OCI-LY3 (cell line): ENCODE data around the gene ERC2.

ENCODE experiments used
- H2AFZ ChIP-seq: fragments of 200-600, 300-600 bp; shearing (Covaris generic); 2 replicates; pipeline ENCODE4 v1.6.0; 2014; ENCODE audit warnings: antibody characterized with exemption, low read depth, low read length
- H3K27ac ChIP-seq: fragments of 200-600, 300-600 bp; sonication (generic); 2 replicates; pipeline ENCODE4 v1.5.1; 2014; ENCODE audit warnings: mild to moderate bottlenecking, low read length, moderate library complexity, mixed read lengths
- H3K27me3 ChIP-seq: fragments of 200-600, 300-600 bp; sonication (generic); 2 replicates; pipeline ENCODE4 v1.6.1; 2014; ENCODE audit warnings: low read depth, low read length, mixed read lengths
- H3K36me3 ChIP-seq: fragments of 200-600, 300-600 bp; sonication (generic); replicated peaks from 2 replicates; pipeline ENCODE3; 2014; ENCODE audit warnings: low read depth, low read length, mixed read lengths
- H3K4me1 ChIP-seq: fragments of 300-600, 200-600 bp; sonication (generic); 2 replicates; pipeline ENCODE4 v1.6.1; 2014; ENCODE audit warnings: low read length, mixed read lengths
- H3K4me2 ChIP-seq: fragments of 200-600, 300-600 bp; sonication (generic); 2 replicates; pipeline ENCODE4 v1.6.1; 2014; ENCODE audit warnings: low read length, mixed read lengths
- H3K4me3 ChIP-seq: fragments of 300-600, 200-600 bp; sonication (generic); 2 replicates; pipeline ENCODE4 v1.5.1; 2014; ENCODE audit warnings: antibody characterized with exemption, mild to moderate bottlenecking, low read length, moderate library complexity
- H3K79me2 ChIP-seq: fragments of 300-600, 200-600 bp; shearing (Covaris generic); 2 replicates; pipeline ENCODE4 v1.6.1; 2014; ENCODE audit warnings: mild to moderate bottlenecking, low read length, mixed read lengths
- H3K9ac ChIP-seq: fragments of 300-600, 200-600 bp; shearing (Covaris generic); 2 replicates; pipeline ENCODE4 v1.6.0; 2014; ENCODE audit warnings: mild to moderate bottlenecking, low read length, moderate library complexity
- H3K9me3 ChIP-seq: fragments of 200-600, 300-600 bp; shearing (Covaris generic); 2 replicates; pipeline ENCODE4 v1.6.1; 2014; ENCODE audit warnings: low read length, mixed read lengths; ENCODE audit not compliant: insufficient read depth
- H4K20me1 ChIP-seq: fragments of 200-600, 300-600 bp; sonication (generic); 2 replicates; pipeline ENCODE4 v1.6.1; 2016; ENCODE audit warnings: low read length, mixed read lengths; ENCODE audit not compliant: insufficient read depth
- EZH2phosphoT487 ChIP-seq: fragments of 200-600 bp; shearing (Covaris generic); IDR thresholded peaks from 2 replicates; pipeline ENCODE4 v1.6.1; 2018; ENCODE audit warnings: antibody characterized with exemption, mixed run types, low read depth
- TF ChIP-seq, protein P1 (sequence below): fragments of 200-600, 300-600 bp; sonication (generic); IDR thresholded peaks from 2 replicates; pipeline ENCODE4 v1.5.1; 2014; ENCODE audit warnings: antibody characterized with exemption, low read length, low read depth

ERC2 gene

DNA sequence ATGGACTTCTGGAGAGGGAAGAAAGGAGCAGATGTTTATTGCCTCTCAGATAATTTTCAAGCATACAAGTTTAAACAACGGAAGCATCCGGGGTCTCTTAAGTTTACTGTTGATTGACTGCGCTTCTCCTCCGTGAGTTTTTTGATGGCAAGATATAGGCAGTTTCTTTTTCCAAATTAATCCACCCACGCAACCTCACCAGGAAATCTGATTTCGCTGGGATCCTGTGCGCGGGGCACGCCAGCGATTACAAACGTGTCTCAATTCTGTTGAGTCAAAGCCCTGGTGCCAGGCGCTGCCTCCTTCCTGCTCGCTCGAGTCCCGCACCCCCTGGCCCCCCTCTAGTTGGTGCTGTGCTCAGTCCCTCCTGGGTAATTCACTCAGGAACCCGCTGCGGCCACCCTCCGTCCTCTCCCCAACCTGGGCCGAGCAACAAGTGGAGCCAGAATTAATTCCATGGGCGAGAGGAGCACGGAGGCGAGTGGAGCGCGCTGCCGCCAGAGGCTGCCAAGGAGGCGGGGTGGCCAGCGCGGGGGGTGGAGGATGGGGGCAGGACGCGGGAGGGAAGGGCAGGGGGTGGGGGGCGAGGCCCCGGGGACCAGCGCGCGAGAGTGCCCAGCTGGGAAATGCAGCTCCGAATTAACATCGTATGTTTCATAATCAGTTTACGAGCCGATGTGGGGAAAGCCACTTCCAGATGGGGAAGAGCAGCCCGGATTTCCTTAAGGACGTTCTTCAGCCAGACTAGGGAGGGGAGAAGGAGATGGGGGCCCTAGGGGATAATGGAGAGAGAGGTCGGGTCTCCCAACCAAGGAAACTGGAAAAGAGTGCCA lies 987.1 kb downstream of the ERC2 start:
- Histone ChIP-seq H4K20me1 (no peaks in the 10 kb centered on the region), H3K27ac (no peak overlapping the region), H3K79me2 (no peaks in the 10 kb centered on the region), H3K9me3 (no peaks in the 10 kb centered on the region), H2AFZ (no peak overlapping the region), H3K4me2 (no peak overlapping the region), H3K4me3 (no peak overlapping the region), H3K9ac (no peak overlapping the region), H3K36me3 (no peaks in the 10 kb centered on the region), H3K27me3 (peaks cover 16% of the 10 kb centered on the region), H3K4me1 (0 out of 2 replicates have a peak, but pooled peaks cover 9% of the 10 kb centered on the region)
- TF ChIP-seq, protein P1, sequence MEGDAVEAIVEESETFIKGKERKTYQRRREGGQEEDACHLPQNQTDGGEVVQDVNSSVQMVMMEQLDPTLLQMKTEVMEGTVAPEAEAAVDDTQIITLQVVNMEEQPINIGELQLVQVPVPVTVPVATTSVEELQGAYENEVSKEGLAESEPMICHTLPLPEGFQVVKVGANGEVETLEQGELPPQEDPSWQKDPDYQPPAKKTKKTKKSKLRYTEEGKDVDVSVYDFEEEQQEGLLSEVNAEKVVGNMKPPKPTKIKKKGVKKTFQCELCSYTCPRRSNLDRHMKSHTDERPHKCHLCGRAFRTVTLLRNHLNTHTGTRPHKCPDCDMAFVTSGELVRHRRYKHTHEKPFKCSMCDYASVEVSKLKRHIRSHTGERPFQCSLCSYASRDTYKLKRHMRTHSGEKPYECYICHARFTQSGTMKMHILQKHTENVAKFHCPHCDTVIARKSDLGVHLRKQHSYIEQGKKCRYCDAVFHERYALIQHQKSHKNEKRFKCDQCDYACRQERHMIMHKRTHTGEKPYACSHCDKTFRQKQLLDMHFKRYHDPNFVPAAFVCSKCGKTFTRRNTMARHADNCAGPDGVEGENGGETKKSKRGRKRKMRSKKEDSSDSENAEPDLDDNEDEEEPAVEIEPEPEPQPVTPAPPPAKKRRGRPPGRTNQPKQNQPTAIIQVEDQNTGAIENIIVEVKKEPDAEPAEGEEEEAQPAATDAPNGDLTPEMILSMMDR: no peak
- TF ChIP-seq EZH2phosphoT487: no peak

DNA sequence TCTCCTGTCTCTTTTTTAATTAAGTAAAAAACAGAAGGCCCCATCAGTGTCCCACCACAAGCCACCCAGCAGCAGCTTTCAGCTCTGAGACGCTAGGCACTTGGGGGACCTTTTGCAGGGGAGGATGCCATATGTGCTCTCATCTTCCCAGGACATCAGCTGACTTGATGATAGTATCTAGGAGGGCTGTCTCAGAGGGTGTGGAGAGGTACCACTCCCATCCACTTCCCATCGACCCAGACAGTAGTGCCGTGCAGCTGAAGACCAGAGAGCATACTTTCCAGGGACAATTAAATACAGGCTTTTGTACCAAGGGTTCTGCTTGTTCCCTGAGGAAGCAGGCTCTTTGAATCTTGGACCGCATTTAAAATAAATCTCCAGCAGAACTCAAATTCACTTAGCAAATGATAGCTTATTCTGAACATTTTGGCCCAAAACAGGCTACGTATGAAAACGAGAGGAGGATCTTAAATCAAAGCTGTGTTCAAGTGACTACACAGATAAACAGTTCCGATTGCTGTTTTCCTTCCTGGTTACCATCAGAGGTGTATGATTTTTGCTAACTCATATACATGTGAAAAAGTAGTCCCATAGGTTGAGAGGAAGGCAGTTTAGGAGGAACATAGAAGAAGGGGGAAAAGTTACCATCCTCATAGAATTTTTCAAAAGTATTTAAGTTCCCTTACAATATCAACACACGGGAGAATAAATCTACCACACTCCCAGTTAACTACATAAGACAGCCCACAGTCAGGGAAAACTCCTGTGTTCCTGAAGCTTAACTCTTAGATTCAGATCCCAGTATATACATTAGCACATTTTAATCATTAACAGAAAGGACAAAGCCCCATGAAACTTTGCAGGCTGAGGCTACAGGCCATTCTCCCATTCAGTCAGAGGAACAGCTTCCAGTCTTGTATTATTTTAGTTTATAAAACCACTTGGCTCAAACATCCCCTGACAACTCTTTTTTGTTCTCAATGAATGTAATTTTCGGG lies 990.7 kb downstream of the ERC2 start:
- no peaks in the 10 kb centered on the region for H4K20me1 ChIP-seq
- no peaks in the 10 kb centered on the region for H3K79me2 ChIP-seq
- no peak for TF ChIP-seq EZH2phosphoT487
- TF ChIP-seq, protein P1: no peak
- no peak overlapping the region for H3K4me3 ChIP-seq
- no peak overlapping the region for H3K27ac ChIP-seq
- no peak overlapping the region for H3K9ac ChIP-seq
- no peak overlapping the region for H2AFZ ChIP-seq
- peaks cover 12% of the 10 kb centered on the region; the same call in 1 of the 2 replicates for H3K27me3 ChIP-seq
- no peaks in the 10 kb centered on the region for H3K9me3 ChIP-seq
- no peaks in the 10 kb centered on the region for H3K36me3 ChIP-seq
- H3K4me1 ChIP-seq: no peaks in the 10 kb centered on the region
- no peak overlapping the region for H3K4me2 ChIP-seq

DNA sequence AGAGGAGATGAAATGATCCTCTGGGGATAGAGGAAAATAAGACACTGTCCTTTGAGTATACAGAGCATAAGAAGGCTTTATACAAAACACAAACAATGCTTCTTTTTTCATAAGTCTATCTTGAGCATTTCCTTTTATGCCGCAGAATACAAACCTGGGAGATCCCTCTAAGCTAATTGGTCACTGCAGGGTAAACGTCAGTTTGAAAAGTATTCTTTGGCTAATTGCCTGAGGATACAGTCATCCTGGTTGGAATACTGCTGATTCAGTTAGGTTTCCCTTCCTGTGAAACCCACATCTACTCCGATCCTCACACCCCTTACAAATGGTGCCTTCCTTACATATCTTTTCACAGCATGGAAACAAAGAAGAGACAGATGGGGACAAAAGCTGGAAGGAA lies 991.8 kb downstream of the ERC2 start:
- H3K9ac ChIP-seq: no peak overlapping the region
- no peak overlapping the region for H3K27ac ChIP-seq
- H3K79me2 ChIP-seq: no peaks in the 10 kb centered on the region
- H3K27me3 ChIP-seq: peaks cover 12% of the 10 kb centered on the region; the same call in 1 of the 2 replicates
- H3K4me2 ChIP-seq: no peak overlapping the region
- H3K4me3 ChIP-seq: no peak overlapping the region
- H3K4me1 ChIP-seq: no peaks in the 10 kb centered on the region
- no peaks in the 10 kb centered on the region for H3K36me3 ChIP-seq
- H3K9me3 ChIP-seq: no peaks in the 10 kb centered on the region
- TF ChIP-seq, protein P1: no peak
- no peak for TF ChIP-seq EZH2phosphoT487
- H4K20me1 ChIP-seq: no peaks in the 10 kb centered on the region
- H2AFZ ChIP-seq: no peak overlapping the region

DNA sequence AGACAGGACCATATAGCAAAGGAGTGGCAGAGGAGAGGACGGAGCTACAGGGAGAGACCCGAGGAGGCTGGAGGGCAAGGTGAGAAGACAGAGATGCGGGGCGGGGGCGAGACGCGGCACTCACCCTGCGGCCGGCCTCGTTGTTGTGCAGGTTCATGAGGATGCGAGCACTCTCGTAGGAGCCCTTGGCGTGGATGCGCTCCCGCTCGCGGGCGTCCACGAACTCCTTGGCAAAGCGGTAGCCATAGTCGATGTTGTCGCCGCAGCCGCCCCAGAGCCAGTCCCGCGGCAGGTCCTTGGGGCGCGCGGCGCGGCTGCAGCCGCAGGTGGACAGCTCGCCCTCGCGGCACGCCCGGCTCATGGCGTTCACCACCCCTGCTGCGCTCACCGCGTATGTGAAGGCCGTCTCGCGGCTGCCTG lies 994.0 kb downstream of the ERC2 start:
- Histone ChIP-seq H3K4me3 (no peak overlapping the region), H3K27ac (no peak overlapping the region), H3K4me1 (no peaks in the 10 kb centered on the region), H3K79me2 (no peaks in the 10 kb centered on the region), H3K36me3 (no peaks in the 10 kb centered on the region), H3K9me3 (no peaks in the 10 kb centered on the region), H2AFZ (no peak overlapping the region), H3K27me3 (peaks cover 13% of the 10 kb centered on the region; the same call in 1 of the 2 replicates), H4K20me1 (no peaks in the 10 kb centered on the region), H3K4me2 (no peak overlapping the region), H3K9ac (no peak overlapping the region)
- TF ChIP-seq, protein P1: no peak
- no peak for TF ChIP-seq EZH2phosphoT487
